PC-3 (cell line): ENCODE measurements around the gene MBIP.

Experiments
- EZH2 ChIP-seq: fragments of 300-600 bp; sonication (generic); IDR thresholded peaks from one replicate; pipeline ENCODE4 v1.6.1; 2017; ENCODE audit warnings: antibody characterized with exemption, mild to moderate bottlenecking, low read length; ENCODE audit not compliant: unreplicated experiment
- EZH2phosphoT487 ChIP-seq: fragments of 300-600 bp; sonication (generic); IDR thresholded peaks from 2 replicates; pipeline ENCODE4 v1.6.1; 2018; ENCODE audit warnings: mild to moderate bottlenecking, antibody characterized with exemption, low read length, borderline replicate concordance
- TF ChIP-seq, protein P1 (sequence below): fragments of 300-600 bp; sonication (generic); conservative IDR thresholded peaks from 2 replicates; pipeline ENCODE4 v1.5.1; 2017; ENCODE audit warnings: antibody characterized with exemption, low read depth, mild to moderate bottlenecking, low read length

DNA sequence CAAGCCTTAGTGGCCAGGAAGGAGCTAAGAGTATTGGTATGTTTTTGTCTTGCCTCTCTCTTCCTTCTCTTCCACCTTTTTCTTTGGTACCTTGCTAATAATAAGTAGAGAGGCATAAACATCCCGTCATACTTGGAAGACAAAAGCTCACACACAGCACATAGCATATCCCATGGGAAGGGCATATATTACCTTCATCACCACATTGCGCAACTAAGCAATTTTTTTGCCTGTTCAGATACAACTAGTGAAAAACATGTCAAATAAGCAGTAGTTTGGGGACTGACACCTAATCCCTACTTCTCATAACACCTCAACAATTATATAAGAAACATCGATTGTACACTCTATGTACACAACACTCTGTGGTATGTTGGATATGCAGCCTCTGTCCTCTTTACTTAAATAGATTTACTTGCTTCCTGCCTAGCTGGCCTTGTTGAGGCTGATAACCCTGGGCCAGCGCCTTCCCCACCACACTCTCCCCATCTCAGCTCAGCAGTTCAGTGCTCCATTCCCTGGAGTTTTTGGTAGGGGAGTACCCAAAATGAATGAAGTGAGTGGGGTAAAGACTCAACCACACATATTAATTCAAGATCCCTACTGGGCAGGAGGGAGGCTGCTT lies 35.4 kb downstream of the MBIP start:
- TF ChIP-seq EZH2phosphoT487 (no peak), EZH2 (no peak)
- TF ChIP-seq, protein P1, sequence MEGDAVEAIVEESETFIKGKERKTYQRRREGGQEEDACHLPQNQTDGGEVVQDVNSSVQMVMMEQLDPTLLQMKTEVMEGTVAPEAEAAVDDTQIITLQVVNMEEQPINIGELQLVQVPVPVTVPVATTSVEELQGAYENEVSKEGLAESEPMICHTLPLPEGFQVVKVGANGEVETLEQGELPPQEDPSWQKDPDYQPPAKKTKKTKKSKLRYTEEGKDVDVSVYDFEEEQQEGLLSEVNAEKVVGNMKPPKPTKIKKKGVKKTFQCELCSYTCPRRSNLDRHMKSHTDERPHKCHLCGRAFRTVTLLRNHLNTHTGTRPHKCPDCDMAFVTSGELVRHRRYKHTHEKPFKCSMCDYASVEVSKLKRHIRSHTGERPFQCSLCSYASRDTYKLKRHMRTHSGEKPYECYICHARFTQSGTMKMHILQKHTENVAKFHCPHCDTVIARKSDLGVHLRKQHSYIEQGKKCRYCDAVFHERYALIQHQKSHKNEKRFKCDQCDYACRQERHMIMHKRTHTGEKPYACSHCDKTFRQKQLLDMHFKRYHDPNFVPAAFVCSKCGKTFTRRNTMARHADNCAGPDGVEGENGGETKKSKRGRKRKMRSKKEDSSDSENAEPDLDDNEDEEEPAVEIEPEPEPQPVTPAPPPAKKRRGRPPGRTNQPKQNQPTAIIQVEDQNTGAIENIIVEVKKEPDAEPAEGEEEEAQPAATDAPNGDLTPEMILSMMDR: no peak
